OCI-LY3 (cell line): Measurements from ENCODE around the gene MYL6.

Source experiments
- H2AFZ ChIP-seq: fragments of 200-600, 300-600 bp; shearing (Covaris generic); 2 replicates; pipeline ENCODE4 v1.6.0; 2014; ENCODE audit warnings: antibody characterized with exemption, low read depth, low read length
- H3K27ac ChIP-seq: fragments of 200-600, 300-600 bp; sonication (generic); 2 replicates; pipeline ENCODE4 v1.5.1; 2014; ENCODE audit warnings: mild to moderate bottlenecking, low read length, moderate library complexity, mixed read lengths
- H3K27me3 ChIP-seq: fragments of 200-600, 300-600 bp; sonication (generic); 2 replicates; pipeline ENCODE4 v1.6.1; 2014; ENCODE audit warnings: low read depth, low read length, mixed read lengths
- H3K36me3 ChIP-seq: fragments of 200-600, 300-600 bp; sonication (generic); replicated peaks from 2 replicates; pipeline ENCODE3; 2014; ENCODE audit warnings: low read depth, low read length, mixed read lengths
- H3K4me1 ChIP-seq: fragments of 300-600, 200-600 bp; sonication (generic); 2 replicates; pipeline ENCODE4 v1.6.1; 2014; ENCODE audit warnings: low read length, mixed read lengths
- H3K4me2 ChIP-seq: fragments of 200-600, 300-600 bp; sonication (generic); 2 replicates; pipeline ENCODE4 v1.6.1; 2014; ENCODE audit warnings: low read length, mixed read lengths
- H3K4me3 ChIP-seq: fragments of 300-600, 200-600 bp; sonication (generic); 2 replicates; pipeline ENCODE4 v1.5.1; 2014; ENCODE audit warnings: antibody characterized with exemption, mild to moderate bottlenecking, low read length, moderate library complexity
- H3K79me2 ChIP-seq: fragments of 300-600, 200-600 bp; shearing (Covaris generic); 2 replicates; pipeline ENCODE4 v1.6.1; 2014; ENCODE audit warnings: mild to moderate bottlenecking, low read length, mixed read lengths
- H3K9ac ChIP-seq: fragments of 300-600, 200-600 bp; shearing (Covaris generic); 2 replicates; pipeline ENCODE4 v1.6.0; 2014; ENCODE audit warnings: mild to moderate bottlenecking, low read length, moderate library complexity
- H3K9me3 ChIP-seq: fragments of 200-600, 300-600 bp; shearing (Covaris generic); 2 replicates; pipeline ENCODE4 v1.6.1; 2014; ENCODE audit warnings: low read length, mixed read lengths; ENCODE audit not compliant: insufficient read depth
- H4K20me1 ChIP-seq: fragments of 200-600, 300-600 bp; sonication (generic); 2 replicates; pipeline ENCODE4 v1.6.1; 2016; ENCODE audit warnings: low read length, mixed read lengths; ENCODE audit not compliant: insufficient read depth
- CTCF ChIP-seq: fragments of 200-600, 300-600 bp; sonication (generic); IDR thresholded peaks from 2 replicates; pipeline ENCODE4 v1.5.1; 2014; ENCODE audit warnings: antibody characterized with exemption, low read length, low read depth
- EZH2phosphoT487 ChIP-seq: fragments of 200-600 bp; shearing (Covaris generic); IDR thresholded peaks from 2 replicates; pipeline ENCODE4 v1.6.1; 2018; ENCODE audit warnings: antibody characterized with exemption, mixed run types, low read depth

MYL6 gene

GRCh38 chr12:56205445-56205844, 47.3 kb downstream of the MYL6 start:
- Histone ChIP-seq H4K20me1 (no peaks in the 10 kb centered on the region), H3K9ac (no peak overlapping the region), H3K4me1 (no peaks in the 10 kb centered on the region), H3K27me3 (no peaks in the 10 kb centered on the region), H3K4me3 (no peak overlapping the region), H3K36me3 (peaks cover 35% of the 10 kb centered on the region), H2AFZ (no peak overlapping the region), H3K9me3 (no peaks in the 10 kb centered on the region), H3K79me2 (no peaks in the 10 kb centered on the region), H3K4me2 (no peak overlapping the region), H3K27ac (no peak overlapping the region)
- TF ChIP-seq CTCF (no peak), EZH2phosphoT487 (no peak)

- Histone ChIP-seq H3K36me3 (peaks cover 39% of the 10 kb centered on the region), H3K27ac (no peak overlapping the region), H3K9ac (no peak overlapping the region)
These were observed 48.5 kb downstream of the MYL6 start for GRCh38 chr12:56206452-56207166.

GRCh38 chr12:56208006-56208405, 49.8 kb downstream of the MYL6 start:
- H2AFZ ChIP-seq = no peak overlapping the region
- H3K27ac ChIP-seq = no peak overlapping the region
- H4K20me1 ChIP-seq = no peaks in the 10 kb centered on the region
- no peak for TF ChIP-seq EZH2phosphoT487
- H3K79me2 ChIP-seq = no peaks in the 10 kb centered on the region
- H3K27me3 ChIP-seq = no peaks in the 10 kb centered on the region
- no peak overlapping the region for H3K9ac ChIP-seq
- H3K4me1 ChIP-seq = no peaks in the 10 kb centered on the region
- no peak overlapping the region for H3K4me3 ChIP-seq
- H3K4me2 ChIP-seq = no peak overlapping the region
- no peaks in the 10 kb centered on the region for H3K9me3 ChIP-seq
- peaks cover 48% of the 10 kb centered on the region for H3K36me3 ChIP-seq

More at GRCh38 chr12:56206452-56207166, 48.5 kb downstream of the MYL6 start:
- Histone ChIP-seq H3K79me2 (no peaks in the 10 kb centered on the region), H3K4me1 (no peaks in the 10 kb centered on the region), H4K20me1 (no peaks in the 10 kb centered on the region), H3K9me3 (no peaks in the 10 kb centered on the region), H3K27me3 (no peaks in the 10 kb centered on the region), H3K4me2 (no peak overlapping the region), H3K4me3 (no peak overlapping the region), H2AFZ (no peak overlapping the region)
- TF ChIP-seq EZH2phosphoT487 = no peak
- peak; percentile 54 for TF ChIP-seq CTCF
